Trophoblast cell (in vitro differentiated cells and primary cell): ENCODE results near the gene TMEM178B.

Experiments used
- DNase-seq, 2 donors: peaks; one replicate each; pipeline ENCODE4 v3.0.0-alpha.2; 2016
- H2AFZ ChIP-seq: 2 replicates; pipeline ENCODE4 v1.6.1; 2013; ENCODE audit warnings: low read length, moderate library complexity, mild to moderate bottlenecking; ENCODE audit not compliant: insufficient read depth, poor library complexity
- H2AK5ac ChIP-seq: 2 replicates; pipeline ENCODE4 v1.6.1; 2013; ENCODE audit warnings: mild to moderate bottlenecking, low read length
- H2BK120ac ChIP-seq: 2 replicates; pipeline ENCODE4 v1.6.1; 2013; ENCODE audit warnings: low read length, mild to moderate bottlenecking, moderate library complexity; ENCODE audit not compliant: insufficient read depth, poor library complexity
- H2BK12ac ChIP-seq: 2 replicates; pipeline ENCODE4 v1.6.1; 2013; ENCODE audit warnings: mild to moderate bottlenecking, low read length, moderate library complexity
- H2BK5ac ChIP-seq: 2 replicates; pipeline ENCODE4 v1.6.1; 2013; ENCODE audit warnings: low read length, low read depth, moderate library complexity, mild to moderate bottlenecking; ENCODE audit not compliant: poor library complexity
- H3K14ac ChIP-seq: 2 replicates; pipeline ENCODE4 v1.6.1; 2013; ENCODE audit warnings: mild to moderate bottlenecking, low read length
- H3K18ac ChIP-seq: 2 replicates; pipeline ENCODE4 v1.6.1; 2013; ENCODE audit warnings: mild to moderate bottlenecking, low read length
- H3K23ac ChIP-seq: 2 replicates; pipeline ENCODE4 v1.6.1; 2013; ENCODE audit warnings: low read length
- H3K27ac ChIP-seq: 2 replicates; pipeline ENCODE4 v1.5.1; 2013; ENCODE audit warnings: low read depth, mild to moderate bottlenecking, inconsistent platforms, low read length, moderate library complexity
- H3K27me3 ChIP-seq: 2 replicates; pipeline ENCODE4 v1.6.1; 2013; ENCODE audit warnings: inconsistent platforms, mild to moderate bottlenecking, low read length, moderate library complexity; ENCODE audit not compliant: insufficient read depth
- H3K36me3 ChIP-seq, 2 experiments: 1 replicate in 1 of 2; 2 replicates in 1 of 2; pipeline ENCODE4 v1.6.1; 2013; ENCODE audit warnings: low read length in 2 of 2, mild to moderate bottlenecking in 2 of 2, moderate library complexity in 1 of 2; ENCODE audit not compliant: insufficient read depth in 2 of 2, control insufficient read depth in 1 of 2
- H3K4ac ChIP-seq: 2 replicates; pipeline ENCODE4 v1.6.1; 2013; ENCODE audit warnings: low read depth, mild to moderate bottlenecking, low read length, moderate library complexity
- H3K4me1 ChIP-seq, 2 experiments: 1 replicate in 1 of 2; 2 replicates in 1 of 2; pipeline ENCODE4 v1.6.1; 2013; ENCODE audit warnings: low read length in 2 of 2, mild to moderate bottlenecking in 2 of 2, moderate library complexity in 1 of 2; ENCODE audit not compliant: insufficient read depth in 2 of 2, control insufficient read depth in 1 of 2
- H3K4me2 ChIP-seq: 2 replicates; pipeline ENCODE4 v1.6.1; 2013; ENCODE audit warnings: inconsistent platforms, mild to moderate bottlenecking, low read length, moderate library complexity
- H3K4me3 ChIP-seq: 2 replicates; pipeline ENCODE4 v1.5.1; 2013; ENCODE audit warnings: mild to moderate bottlenecking, low read depth, low read length, inconsistent platforms
- H3K79me1 ChIP-seq: one replicate; pipeline ENCODE4 v1.6.1; 2013; ENCODE audit warnings: low read length
- H3K79me2 ChIP-seq: 2 replicates; pipeline ENCODE4 v1.6.1; 2013; ENCODE audit warnings: low read length, mild to moderate bottlenecking; ENCODE audit not compliant: control insufficient read depth, insufficient read depth, poor library complexity
- H3K9ac ChIP-seq: 2 replicates; pipeline ENCODE4 v1.6.1; 2013; ENCODE audit warnings: mild to moderate bottlenecking, low read length
- H3K9me3 ChIP-seq: 2 replicates; pipeline ENCODE4 v1.6.1; 2013; ENCODE audit warnings: low read depth, mild to moderate bottlenecking, control low read depth, inconsistent platforms, low read length; ENCODE audit not compliant: insufficient read depth
- H4K12ac ChIP-seq: 2 replicates; pipeline ENCODE4 v1.6.1; 2013; ENCODE audit warnings: low read depth, mild to moderate bottlenecking, low read length, moderate library complexity
- H4K8ac ChIP-seq: 2 replicates; pipeline ENCODE4 v1.6.1; 2013; ENCODE audit warnings: low read depth, mild to moderate bottlenecking, low read length, moderate library complexity
- H4K91ac ChIP-seq: one replicate; pipeline ENCODE4 v1.6.1; 2013; ENCODE audit warnings: low read depth, mild to moderate bottlenecking, low read length, moderate library complexity
- WGBS: extraction: QIAGEN DNeasy Blood & Tissue Kit; methylation state at CpG from one replicate; pipeline ENCODE4 v1.1.7; 2013; ENCODE audit warnings: missing lambda C conversion rate; ENCODE audit not compliant: insufficient read length, insufficient coverage; ENCODE audit errors: extremely low coverage; 5-methylcytosine and 5-hydroxymethylcytosine counted together

The TMEM178B gene

DNA sequence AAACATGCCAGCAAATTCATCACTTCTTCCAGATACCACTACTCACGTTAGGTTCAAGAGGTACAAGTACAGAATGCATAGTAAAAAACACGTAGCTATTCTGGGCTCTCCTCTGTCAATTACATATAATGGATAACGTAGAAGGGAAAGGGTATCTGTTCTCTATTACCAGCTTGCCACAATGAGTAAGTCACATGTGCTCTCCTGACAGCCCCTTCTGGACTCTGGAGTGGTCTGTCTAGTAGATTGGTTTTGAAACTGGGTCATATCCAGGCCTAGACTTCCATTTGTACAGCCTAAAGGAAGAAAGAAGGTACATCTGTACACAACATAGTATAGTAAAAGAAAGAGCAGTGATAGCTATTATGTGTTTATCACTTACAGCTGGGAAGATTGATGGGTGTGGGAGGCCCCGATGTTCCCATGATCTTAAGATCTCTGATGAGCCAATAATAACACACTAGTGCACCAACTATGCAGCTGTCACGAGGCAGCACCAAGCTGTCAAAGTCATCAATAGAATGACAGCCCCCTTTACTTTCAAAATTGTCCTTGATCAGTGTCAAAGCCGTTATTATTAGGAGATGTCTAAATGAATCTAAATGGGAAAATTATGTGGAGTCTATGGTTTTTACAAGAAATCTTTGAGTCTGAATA is 315.4 kb downstream of the TMEM178B start:
- no peaks in the 10 kb centered on the region for H3K36me3 ChIP-seq
- DNase-seq = no peak
- no peaks in the 10 kb centered on the region for H3K4me1 ChIP-seq
- H3K79me1 ChIP-seq = no peaks in the 10 kb centered on the region
- H2BK5ac ChIP-seq = no peak overlapping the region
- no peaks in the 10 kb centered on the region for H3K27me3 ChIP-seq
- no CpG with 5 or more reads among the region's 6 CpGs for WGBS
- no peak overlapping the region for H4K8ac ChIP-seq
- no peak overlapping the region for H3K4me2 ChIP-seq
- no peak overlapping the region for H3K14ac ChIP-seq
- no peaks in the 10 kb centered on the region for H3K9me3 ChIP-seq
- no peak overlapping the region for H3K23ac ChIP-seq
- H2BK120ac ChIP-seq = no peak overlapping the region
- no peak overlapping the region for H3K18ac ChIP-seq
- no peak overlapping the region for H2AK5ac ChIP-seq
- H3K9ac ChIP-seq = no peak overlapping the region
- no peak overlapping the region for H2BK12ac ChIP-seq
- no peak overlapping the region for H4K91ac ChIP-seq
- H3K4ac ChIP-seq = no peak overlapping the region
- H3K79me2 ChIP-seq = no peaks in the 10 kb centered on the region
- no peak overlapping the region for H4K12ac ChIP-seq
- no peak overlapping the region for H3K27ac ChIP-seq
- H2AFZ ChIP-seq = no peak overlapping the region
- H3K4me3 ChIP-seq = no peak overlapping the region

DNA sequence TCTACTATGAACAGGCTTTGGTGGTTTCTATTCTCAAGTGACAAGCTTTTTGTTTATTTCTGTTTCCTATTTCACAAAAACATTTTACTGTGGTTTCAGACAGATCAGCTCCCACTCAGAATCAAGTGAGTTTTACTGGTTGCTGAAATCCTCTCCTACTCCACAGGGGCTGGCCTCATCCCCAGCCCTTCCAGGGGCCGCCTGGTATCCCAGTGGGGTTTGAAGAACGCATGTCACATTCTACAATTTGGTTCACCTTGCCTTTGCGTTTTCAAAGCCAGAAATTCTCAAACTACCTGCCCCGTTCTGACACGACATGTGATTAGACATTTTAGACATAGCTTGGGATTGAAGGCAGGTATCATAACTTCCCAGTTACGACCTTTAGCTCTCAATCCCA is 316.5 kb downstream of the TMEM178B start:
- Histone ChIP-seq H3K4me1 (no peaks in the 10 kb centered on the region), H2AK5ac (no peak overlapping the region), H3K79me1 (no peaks in the 10 kb centered on the region), H4K91ac (no peak overlapping the region), H3K4me3 (no peak overlapping the region), H2BK120ac (no peak overlapping the region), H3K9me3 (no peaks in the 10 kb centered on the region), H3K18ac (no peak overlapping the region), H4K12ac (no peak overlapping the region), H2BK5ac (no peak overlapping the region), H3K14ac (no peak overlapping the region), H3K36me3 (no peaks in the 10 kb centered on the region), H3K27ac (no peak overlapping the region), H3K79me2 (no peaks in the 10 kb centered on the region), H3K9ac (no peak overlapping the region), H2BK12ac (no peak overlapping the region), H3K4me2 (no peak overlapping the region), H4K8ac (no peak overlapping the region), H3K27me3 (no peaks in the 10 kb centered on the region), H3K4ac (no peak overlapping the region), H3K23ac (no peak overlapping the region), H2AFZ (no peak overlapping the region)
- DNase-seq = no peak
- WGBS = no CpG with 5 or more reads among the region's 6 CpGs

DNA sequence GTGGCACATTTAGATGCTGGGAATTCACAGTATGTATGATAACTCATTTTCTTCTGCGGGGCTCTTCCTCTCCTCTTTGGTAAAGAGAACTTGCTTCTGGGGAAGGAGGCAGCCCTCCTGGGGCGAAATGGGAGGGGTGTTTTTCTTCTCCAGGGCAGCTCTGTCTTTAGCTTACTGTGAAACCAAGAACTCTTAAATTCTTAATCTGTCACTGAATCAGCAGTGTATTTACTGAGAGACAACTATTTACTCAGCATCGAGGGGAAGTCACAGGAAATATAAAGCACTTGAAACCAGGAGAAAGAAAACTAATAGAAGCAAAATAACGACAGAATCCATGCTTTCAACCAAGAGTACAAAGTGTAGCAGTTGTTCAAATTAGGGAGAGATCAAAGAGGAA is 319.2 kb downstream of the TMEM178B start:
- Histone ChIP-seq H3K79me2 (no peaks in the 10 kb centered on the region), H2AK5ac (no peak overlapping the region), H4K91ac (no peak overlapping the region), H2BK5ac (no peak overlapping the region), H3K36me3 (no peaks in the 10 kb centered on the region), H3K18ac (no peak overlapping the region), H3K4ac (no peak overlapping the region), H2BK12ac (no peak overlapping the region), H4K12ac (no peak overlapping the region), H3K4me3 (no peak overlapping the region), H2AFZ (no peak overlapping the region), H3K4me1 (no peaks in the 10 kb centered on the region), H4K8ac (no peak overlapping the region), H3K79me1 (no peaks in the 10 kb centered on the region), H3K27ac (no peak overlapping the region), H2BK120ac (no peak overlapping the region), H3K23ac (no peak overlapping the region), H3K9ac (no peak overlapping the region), H3K27me3 (no peaks in the 10 kb centered on the region), H3K4me2 (no peak overlapping the region), H3K9me3 (no peaks in the 10 kb centered on the region), H3K14ac (no peak overlapping the region)
- no CpG with 5 or more reads among the region's 4 CpGs for WGBS
- DNase-seq = no peak

DNA sequence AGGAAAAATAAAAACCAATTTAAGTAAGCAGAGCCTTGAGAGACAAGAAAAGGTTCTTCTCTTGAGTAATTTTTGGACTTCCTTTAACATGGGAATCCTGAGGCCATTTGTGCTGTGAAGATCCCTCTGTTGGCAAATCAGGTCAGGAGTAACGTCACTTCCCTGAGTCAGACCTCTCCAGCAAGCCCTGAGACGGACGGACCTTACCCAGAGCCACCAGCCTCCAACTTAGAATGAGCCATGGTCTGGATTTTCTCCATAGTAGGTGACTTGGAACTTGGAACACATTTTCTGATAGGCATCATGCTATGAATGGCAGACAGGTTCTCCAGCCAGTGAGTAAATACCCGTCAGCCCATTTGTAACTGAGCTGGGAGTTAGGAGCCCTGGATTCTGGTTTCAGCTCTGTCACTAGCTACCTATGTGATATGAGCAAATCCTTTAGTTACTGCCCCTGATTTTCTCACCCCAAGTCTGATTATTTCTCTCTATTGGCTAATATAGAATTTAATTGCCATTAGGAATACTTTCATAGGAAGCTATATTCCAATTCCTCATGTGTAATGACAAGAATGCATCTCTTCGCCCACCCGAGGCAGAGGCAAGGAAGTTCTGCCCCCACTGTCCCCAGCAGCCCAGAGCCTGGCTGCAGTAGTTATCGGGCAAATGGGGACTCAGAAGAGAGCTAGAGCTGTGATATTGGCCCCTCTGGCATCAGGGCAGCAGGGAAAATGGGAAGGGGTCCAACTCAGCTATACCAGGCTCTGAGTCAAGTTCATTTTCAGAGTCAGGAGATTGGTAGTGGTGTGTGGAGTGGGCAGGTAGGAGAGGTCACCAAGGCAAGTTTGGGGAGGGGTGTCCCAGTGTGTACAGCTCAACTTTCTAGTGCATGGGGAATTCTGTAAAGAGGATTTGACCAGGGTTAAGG is 323.6 kb downstream of the TMEM178B start:
- Histone ChIP-seq H3K27me3 (no peaks in the 10 kb centered on the region), H2BK12ac (no peak overlapping the region), H2BK120ac (no peak overlapping the region), H3K36me3 (no peaks in the 10 kb centered on the region), H3K4ac (no peak overlapping the region), H3K9me3 (no peaks in the 10 kb centered on the region), H3K4me1 (no peaks in the 10 kb centered on the region), H3K18ac (no peak overlapping the region), H2AK5ac (no peak overlapping the region), H3K4me3 (no peak overlapping the region), H3K9ac (no peak overlapping the region), H3K14ac (no peak overlapping the region), H3K4me2 (no peak overlapping the region), H3K79me1 (no peaks in the 10 kb centered on the region), H3K23ac (no peak overlapping the region), H4K12ac (no peak overlapping the region), H4K91ac (no peak overlapping the region), H3K79me2 (no peaks in the 10 kb centered on the region), H2BK5ac (no peak overlapping the region), H4K8ac (no peak overlapping the region), H2AFZ (no peak overlapping the region), H3K27ac (no peak overlapping the region)
- no CpG with 5 or more reads among the region's 7 CpGs for WGBS
- no peak for DNase-seq
